ENCODE measurements around the gene SIRT7.

The SIRT7 gene

DNA sequence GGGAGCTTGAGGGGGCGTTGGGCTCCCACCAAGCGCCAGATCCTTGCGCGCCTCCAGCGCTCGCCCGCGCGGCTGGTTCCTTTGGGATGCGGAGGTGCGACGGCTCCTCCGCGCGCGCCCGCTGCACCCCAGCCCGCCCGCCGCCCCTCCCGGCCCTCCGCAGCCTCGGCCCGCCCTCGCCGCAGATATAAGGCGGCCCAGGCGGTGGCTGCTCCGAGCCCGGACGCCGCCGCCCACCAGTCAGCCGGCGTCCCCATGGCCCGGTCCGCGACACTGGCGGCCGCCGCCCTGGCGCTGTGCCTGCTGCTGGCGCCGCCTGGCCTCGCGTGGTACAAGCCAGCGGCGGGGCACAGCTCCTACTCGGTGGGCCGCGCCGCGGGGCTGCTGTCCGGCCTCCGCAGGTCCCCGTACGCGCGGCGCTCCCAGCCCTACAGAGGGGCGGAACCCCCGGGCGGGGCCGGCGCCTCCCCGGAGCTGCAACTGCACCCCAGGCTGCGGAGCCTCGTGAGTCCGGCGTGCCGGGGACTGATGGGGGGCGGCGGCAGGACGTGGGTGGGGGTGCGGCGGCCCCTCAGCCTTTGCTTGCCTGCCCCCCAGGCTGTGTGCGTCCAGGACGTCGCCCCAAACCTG lies 15.8 kb downstream of the SIRT7 start, which contains the start of gene NPB:
Gene NPB, plus strand, starts transcription at position 216 of the 630 bp plus-strand sequence. Its CDS starts 40 bp downstream, at position 256.
- peak within 1 kb of the TSS; percentile 24 for H2AFZ ChIP-seq (ENCODE audit: insufficient read depth, low read length, poor library complexity)
- H4K12ac ChIP-seq (ENCODE audit: low read depth, low read length): peak within 1 kb of the TSS; percentile 30
- peak within 1 kb of the TSS; percentile 23 for H3K14ac ChIP-seq (ENCODE audit: low read length)
- no peak within 1 kb of the TSS for H3K4ac ChIP-seq (ENCODE audit: low read depth, low read length)
- peaks cover 11% of the 10 kb centered on the region for H3K79me1 ChIP-seq (ENCODE audit: low read length)
- H3K4me1 ChIP-seq (ENCODE audit: control insufficient read depth in 1 of 2, insufficient read depth in 2 of 2, low read length in 2 of 2): peaks cover 8 to 29% of the 10 kb centered on the region in 2 experiments
- no peak within 1 kb of the TSS for H3K9ac ChIP-seq (ENCODE audit: low read length)
- H3K79me2 ChIP-seq (ENCODE audit: control insufficient read depth, insufficient read depth, low read length, poor library complexity): no peaks in the 10 kb centered on the region
- H3K9me3 ChIP-seq (ENCODE audit: insufficient read depth, low read depth, low read length): peaks cover 3% of the 10 kb centered on the region
- peak within 1 kb of the TSS; percentile 70 for H3K4me2 ChIP-seq (ENCODE audit: low read length)
- peaks cover 5% of the 10 kb centered on the region for H3K27me3 ChIP-seq (ENCODE audit: insufficient read depth, low read length)
- peak within 1 kb of the TSS; percentile 29 for H3K4me3 ChIP-seq (ENCODE audit: low read depth, low read length)
- no peak within 1 kb of the TSS for H2BK120ac ChIP-seq (ENCODE audit: insufficient read depth, low read length, poor library complexity)
- no peak within 1 kb of the TSS for H2AK5ac ChIP-seq (ENCODE audit: low read length)
- H3K36me3 ChIP-seq (ENCODE audit: control insufficient read depth in 1 of 2, insufficient read depth in 2 of 2, low read length in 2 of 2): peaks cover 54 to 69% of the 10 kb centered on the region in 2 experiments
- H3K18ac ChIP-seq (ENCODE audit: low read length): no peak within 1 kb of the TSS
- no peak within 1 kb of the TSS for H3K27ac ChIP-seq (ENCODE audit: low read depth, low read length)
- H4K8ac ChIP-seq (ENCODE audit: low read depth, low read length): peak within 1 kb of the TSS; percentile 17
- H2BK5ac ChIP-seq (ENCODE audit: low read depth, low read length, poor library complexity): no peak within 1 kb of the TSS
- peak in 1 of 2 donors; percentile 31 for DNase-seq
- peak within 1 kb of the TSS; percentile 60 for H4K91ac ChIP-seq (ENCODE audit: low read depth, low read length)
- no peak within 1 kb of the TSS for H3K23ac ChIP-seq (ENCODE audit: low read length)
- H2BK12ac ChIP-seq (ENCODE audit: low read length): no peak within 1 kb of the TSS
- WGBS (ENCODE audit: extremely low coverage, insufficient coverage, insufficient read length): no CpG with 5 or more reads among the region's 79 CpGs

DNA sequence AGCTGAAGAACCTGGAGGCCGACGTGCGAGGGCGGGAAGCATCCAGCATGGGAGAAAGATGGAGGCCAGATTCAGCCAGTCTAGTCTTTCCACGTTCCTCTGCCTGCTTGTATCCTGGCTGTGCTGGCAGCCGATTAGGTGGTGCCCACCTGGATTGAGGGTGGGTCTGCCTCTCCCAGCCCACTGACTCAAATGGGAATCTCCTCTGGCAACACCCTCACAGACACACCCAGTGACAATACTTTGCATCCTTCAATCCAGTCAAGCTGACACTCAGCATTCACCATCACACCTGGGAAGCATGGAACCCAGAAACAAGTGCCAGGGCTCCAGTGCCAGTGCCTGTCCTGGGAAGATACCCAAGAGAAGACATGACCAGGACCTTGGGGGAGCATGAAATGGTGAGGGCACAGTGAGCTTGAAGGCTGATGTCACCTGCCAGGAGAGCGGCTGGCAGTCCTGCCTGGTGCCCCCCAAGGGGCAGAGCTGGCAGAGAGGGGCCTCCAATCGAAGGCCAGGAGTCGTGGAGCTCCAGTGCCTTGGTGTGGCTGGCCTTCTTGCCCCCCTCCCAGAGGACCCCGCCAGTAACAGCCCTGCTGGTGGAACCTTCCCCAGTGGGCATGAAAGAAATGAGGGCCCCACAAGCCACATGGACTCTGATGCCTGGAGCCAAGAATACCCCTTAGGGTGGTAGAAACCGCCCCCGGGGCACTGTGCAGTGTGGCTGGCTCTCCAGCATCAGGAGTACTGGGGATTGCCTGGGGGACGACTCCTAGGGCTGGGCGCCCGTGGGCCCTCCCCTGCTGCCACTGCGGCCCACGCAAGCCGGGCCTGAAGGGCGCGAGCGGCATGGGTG lies 16.6 kb downstream of the SIRT7 start:
- H3K4me1 ChIP-seq (ENCODE audit: control insufficient read depth in 1 of 2, insufficient read depth in 2 of 2, low read length in 2 of 2): peaks cover 8 to 29% of the 10 kb centered on the region in 2 experiments
- peaks cover 5% of the 10 kb centered on the region for H3K27me3 ChIP-seq (ENCODE audit: insufficient read depth, low read length)
- H3K4ac ChIP-seq (ENCODE audit: low read depth, low read length): no peak overlapping the region
- H4K8ac ChIP-seq (ENCODE audit: low read depth, low read length): peak overlapping the region; percentile 17
- H3K23ac ChIP-seq (ENCODE audit: low read length): no peak overlapping the region
- peaks cover 11% of the 10 kb centered on the region for H3K79me1 ChIP-seq (ENCODE audit: low read length)
- no peak for DNase-seq
- no peak overlapping the region for H4K12ac ChIP-seq (ENCODE audit: low read depth, low read length)
- no peaks in the 10 kb centered on the region for H3K79me2 ChIP-seq (ENCODE audit: control insufficient read depth, insufficient read depth, low read length, poor library complexity)
- no peak overlapping the region for H2BK120ac ChIP-seq (ENCODE audit: insufficient read depth, low read length, poor library complexity)
- H3K36me3 ChIP-seq (ENCODE audit: control insufficient read depth in 1 of 2, insufficient read depth in 2 of 2, low read length in 2 of 2): peaks cover 49 to 65% of the 10 kb centered on the region in 2 experiments
- peak overlapping the region; percentile 60 for H4K91ac ChIP-seq (ENCODE audit: low read depth, low read length)
- H2BK5ac ChIP-seq (ENCODE audit: low read depth, low read length, poor library complexity): no peak overlapping the region
- peak overlapping the region; percentile 23 for H3K14ac ChIP-seq (ENCODE audit: low read length)
- no peak overlapping the region for H2AFZ ChIP-seq (ENCODE audit: insufficient read depth, low read length, poor library complexity)
- no peak overlapping the region for H3K4me3 ChIP-seq (ENCODE audit: low read depth, low read length)
- peaks cover 3% of the 10 kb centered on the region for H3K9me3 ChIP-seq (ENCODE audit: insufficient read depth, low read depth, low read length)
- H3K4me2 ChIP-seq (ENCODE audit: low read length): peak overlapping the region; percentile 70
- no CpG with 5 or more reads among the region's 21 CpGs for WGBS (ENCODE audit: extremely low coverage, insufficient coverage, insufficient read length)
- H3K9ac ChIP-seq (ENCODE audit: low read length): no peak overlapping the region
- H3K27ac ChIP-seq (ENCODE audit: low read depth, low read length): no peak overlapping the region
- H2AK5ac ChIP-seq (ENCODE audit: low read length): no peak overlapping the region
- no peak overlapping the region for H3K18ac ChIP-seq (ENCODE audit: low read length)
- no peak overlapping the region for H2BK12ac ChIP-seq (ENCODE audit: low read length)

DNA sequence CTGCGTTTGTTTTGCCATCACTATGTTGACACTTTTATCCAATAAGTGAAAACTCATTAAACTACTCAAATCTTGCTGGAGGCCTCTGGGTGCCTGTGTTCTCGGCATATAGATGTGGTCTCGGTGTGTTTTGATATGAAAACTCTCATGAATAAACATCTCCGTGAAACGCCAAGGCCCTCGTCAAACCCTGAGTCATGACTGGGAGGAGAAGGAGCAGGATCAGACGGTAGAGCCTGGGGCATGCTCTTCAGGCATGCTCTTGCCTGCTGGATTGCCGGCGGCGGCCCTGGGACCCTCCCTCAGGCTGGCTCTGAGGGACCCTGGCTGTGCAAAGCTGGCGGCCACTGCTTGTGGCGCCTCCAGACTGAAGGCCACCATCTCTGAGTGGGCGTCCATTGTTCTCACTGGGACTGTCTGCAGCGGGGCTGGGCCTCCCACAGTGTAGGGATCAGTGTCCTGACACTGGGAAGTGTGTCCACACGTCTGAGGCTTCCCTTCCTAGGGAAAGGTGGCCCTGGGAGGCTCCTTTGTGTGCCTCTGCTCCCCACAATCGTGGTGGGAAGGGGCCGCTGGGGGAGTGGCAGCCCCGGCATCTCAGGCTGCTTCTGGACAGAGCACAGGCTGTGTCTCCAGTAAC lies 17.7 kb downstream of the SIRT7 start:
- Histone ChIP-seq H3K4ac (ENCODE audit: low read depth, low read length) (no peak overlapping the region), H3K14ac (ENCODE audit: low read length) (no peak overlapping the region), H3K27me3 (ENCODE audit: insufficient read depth, low read length) (peaks cover 5% of the 10 kb centered on the region), H3K36me3 (ENCODE audit: control insufficient read depth in 1 of 2, insufficient read depth in 2 of 2, low read length in 2 of 2) (peaks cover 46 to 61% of the 10 kb centered on the region in 2 experiments), H3K18ac (ENCODE audit: low read length) (no peak overlapping the region), H3K4me1 (ENCODE audit: control insufficient read depth in 1 of 2, insufficient read depth in 2 of 2, low read length in 2 of 2) (peaks cover 8 to 29% of the 10 kb centered on the region in 2 experiments), H2BK12ac (ENCODE audit: low read length) (no peak overlapping the region), H2BK5ac (ENCODE audit: low read depth, low read length, poor library complexity) (peak overlapping the region; percentile 43), H4K8ac (ENCODE audit: low read depth, low read length) (no peak overlapping the region), H3K79me2 (ENCODE audit: control insufficient read depth, insufficient read depth, low read length, poor library complexity) (no peaks in the 10 kb centered on the region), H3K23ac (ENCODE audit: low read length) (no peak overlapping the region), H4K12ac (ENCODE audit: low read depth, low read length) (no peak overlapping the region), H4K91ac (ENCODE audit: low read depth, low read length) (peak overlapping the region; percentile 58), H2AK5ac (ENCODE audit: low read length) (no peak overlapping the region), H3K4me3 (ENCODE audit: low read depth, low read length) (no peak overlapping the region), H3K27ac (ENCODE audit: low read depth, low read length) (peak overlapping the region; percentile 23), H2BK120ac (ENCODE audit: insufficient read depth, low read length, poor library complexity) (peak overlapping the region; percentile 18), H3K9ac (ENCODE audit: low read length) (no peak overlapping the region), H3K9me3 (ENCODE audit: insufficient read depth, low read depth, low read length) (peaks cover 3% of the 10 kb centered on the region), H3K4me2 (ENCODE audit: low read length) (no peak overlapping the region), H3K79me1 (ENCODE audit: low read length) (peaks cover 11% of the 10 kb centered on the region), H2AFZ (ENCODE audit: insufficient read depth, low read length, poor library complexity) (no peak overlapping the region)
- DNase-seq: peak in 1 of 2 donors; percentile 40
- WGBS (ENCODE audit: extremely low coverage, insufficient coverage, insufficient read length): no CpG with 5 or more reads among the region's 18 CpGs

DNA sequence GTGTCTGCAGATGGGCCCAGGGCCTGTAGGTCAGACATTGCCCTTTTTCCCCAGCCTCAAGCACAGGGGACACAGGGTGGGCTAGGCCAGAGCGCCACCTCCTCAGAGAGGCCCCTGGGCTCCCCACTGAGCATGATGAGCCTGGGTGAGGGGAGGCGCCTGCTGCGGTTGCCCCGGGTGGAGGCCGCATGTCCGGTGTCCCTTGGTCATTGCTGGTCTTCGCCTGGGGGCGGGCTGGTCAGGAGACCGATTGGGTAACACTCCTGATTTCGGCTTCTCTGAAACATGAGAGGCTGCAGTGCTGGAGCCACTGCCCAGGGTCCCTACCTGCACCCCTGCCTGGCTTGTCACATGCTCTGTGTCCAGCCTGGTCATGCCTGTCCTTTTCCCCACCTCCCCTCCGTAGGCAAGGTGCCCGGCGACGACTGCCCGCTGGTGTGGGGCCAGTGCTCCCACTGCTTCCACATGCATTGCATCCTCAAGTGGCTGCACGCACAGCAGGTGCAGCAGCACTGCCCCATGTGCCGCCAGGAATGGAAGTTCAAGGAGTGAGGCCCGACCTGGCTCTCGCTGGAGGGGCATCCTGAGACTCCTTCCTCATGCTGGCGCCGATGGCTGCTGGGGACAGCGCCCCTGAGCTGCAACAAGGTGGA lies 18.3 kb downstream of the SIRT7 start:
- Histone ChIP-seq H3K36me3 (ENCODE audit: control insufficient read depth in 1 of 2, insufficient read depth in 2 of 2, low read length in 2 of 2) (peaks cover 44 to 58% of the 10 kb centered on the region in 2 experiments), H3K4me1 (ENCODE audit: control insufficient read depth in 1 of 2, insufficient read depth in 2 of 2, low read length in 2 of 2) (peaks cover 8 to 29% of the 10 kb centered on the region in 2 experiments)

More for the DNA sequence above, 18.3 kb downstream of the SIRT7 start:
- H3K4ac ChIP-seq (ENCODE audit: low read depth, low read length): no peak overlapping the region
- H2BK12ac ChIP-seq (ENCODE audit: low read length): no peak overlapping the region
- H3K79me2 ChIP-seq (ENCODE audit: control insufficient read depth, insufficient read depth, low read length, poor library complexity): no peaks in the 10 kb centered on the region
- H2AFZ ChIP-seq (ENCODE audit: insufficient read depth, low read length, poor library complexity): no peak overlapping the region
- peak overlapping the region; percentile 4 for H2BK5ac ChIP-seq (ENCODE audit: low read depth, low read length, poor library complexity)
- H4K91ac ChIP-seq (ENCODE audit: low read depth, low read length): peak overlapping the region; percentile 94
- no peak overlapping the region for H3K4me2 ChIP-seq (ENCODE audit: low read length)
- no peak overlapping the region for H4K8ac ChIP-seq (ENCODE audit: low read depth, low read length)
- H3K23ac ChIP-seq (ENCODE audit: low read length): no peak overlapping the region
- peak overlapping the region; percentile 13 for H3K14ac ChIP-seq (ENCODE audit: low read length)
- no peak overlapping the region for H3K9ac ChIP-seq (ENCODE audit: low read length)
- no CpG with 5 or more reads among the region's 22 CpGs for WGBS (ENCODE audit: extremely low coverage, insufficient coverage, insufficient read length)
- H3K27ac ChIP-seq (ENCODE audit: low read depth, low read length): peak overlapping the region; percentile 77
- H2AK5ac ChIP-seq (ENCODE audit: low read length): no peak overlapping the region
- H3K18ac ChIP-seq (ENCODE audit: low read length): peak overlapping the region; percentile 45
- H2BK120ac ChIP-seq (ENCODE audit: insufficient read depth, low read length, poor library complexity): peak overlapping the region; percentile 84
- H4K12ac ChIP-seq (ENCODE audit: low read depth, low read length): no peak overlapping the region
- H3K9me3 ChIP-seq (ENCODE audit: insufficient read depth, low read depth, low read length): peaks cover 3% of the 10 kb centered on the region
- H3K27me3 ChIP-seq (ENCODE audit: insufficient read depth, low read length): peaks cover 5% of the 10 kb centered on the region
- peak; percentile 54 to 69 for DNase-seq
- peaks cover 11% of the 10 kb centered on the region for H3K79me1 ChIP-seq (ENCODE audit: low read length)
- H3K4me3 ChIP-seq (ENCODE audit: low read depth, low read length): no peak overlapping the region
